22Rv1 (cell line): ENCODE results near the gene ZNF709.

Experiments used
- ZFX ChIP-seq: fragments of 450-650 bp; IDR thresholded peaks from 2 replicates; pipeline ENCODE4 v1.6.1; 2017; ENCODE audit warnings: antibody characterized with exemption, borderline replicate concordance
- TF ChIP-seq, protein P1 (sequence below): fragments of 450-650 bp; IDR thresholded peaks from 2 replicates; pipeline ENCODE4 v1.5.1; 2017; ENCODE audit warnings: mild to moderate bottlenecking

DNA sequence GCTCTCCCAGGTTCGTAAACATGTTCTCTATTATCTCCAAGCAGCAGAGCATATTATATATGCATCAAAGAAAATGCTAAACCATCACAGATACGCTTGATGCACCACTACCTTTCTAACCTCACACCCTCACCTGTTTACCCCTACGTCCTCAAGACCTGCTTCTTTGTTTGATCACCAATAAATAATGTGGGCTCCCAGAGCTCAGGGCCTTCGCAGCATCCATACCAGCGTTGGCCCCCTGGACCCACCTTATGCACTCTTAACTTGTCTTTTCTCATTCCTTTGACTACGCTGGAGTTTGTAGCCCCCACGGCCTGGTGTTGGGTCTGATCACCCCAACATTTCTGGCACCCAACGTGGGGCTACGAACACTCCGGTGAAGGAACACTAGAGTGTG lies 33.8 kb downstream of the ZNF709 start:
- TF ChIP-seq, protein P1, sequence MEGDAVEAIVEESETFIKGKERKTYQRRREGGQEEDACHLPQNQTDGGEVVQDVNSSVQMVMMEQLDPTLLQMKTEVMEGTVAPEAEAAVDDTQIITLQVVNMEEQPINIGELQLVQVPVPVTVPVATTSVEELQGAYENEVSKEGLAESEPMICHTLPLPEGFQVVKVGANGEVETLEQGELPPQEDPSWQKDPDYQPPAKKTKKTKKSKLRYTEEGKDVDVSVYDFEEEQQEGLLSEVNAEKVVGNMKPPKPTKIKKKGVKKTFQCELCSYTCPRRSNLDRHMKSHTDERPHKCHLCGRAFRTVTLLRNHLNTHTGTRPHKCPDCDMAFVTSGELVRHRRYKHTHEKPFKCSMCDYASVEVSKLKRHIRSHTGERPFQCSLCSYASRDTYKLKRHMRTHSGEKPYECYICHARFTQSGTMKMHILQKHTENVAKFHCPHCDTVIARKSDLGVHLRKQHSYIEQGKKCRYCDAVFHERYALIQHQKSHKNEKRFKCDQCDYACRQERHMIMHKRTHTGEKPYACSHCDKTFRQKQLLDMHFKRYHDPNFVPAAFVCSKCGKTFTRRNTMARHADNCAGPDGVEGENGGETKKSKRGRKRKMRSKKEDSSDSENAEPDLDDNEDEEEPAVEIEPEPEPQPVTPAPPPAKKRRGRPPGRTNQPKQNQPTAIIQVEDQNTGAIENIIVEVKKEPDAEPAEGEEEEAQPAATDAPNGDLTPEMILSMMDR, result no peak
- no peak for TF ChIP-seq ZFX
